IMR-90 (cell line): ENCODE measurements around the gene PGA3. TPM values are rescaled to one million over a fixed set of nuclear protein-coding genes. Genes with fewer than 3 reads are reported as not detected.
"Not testable (repeated sequence)": the region's sequence is repeated elsewhere in the genome, so short reads cannot be mapped to it uniquely, and the experiment has no call there.

ENCODE experiments used
- ATAC-seq: fragments of 200-7000 bp; cut with Tn5 transposase; 2 replicates; pipeline ENCODE4 v1.9.1; 2020; ENCODE audit warnings: low read depth, mild to moderate bottlenecking, moderate library complexity
- BruUV-seq: library from RNA; stranded (reverse); fragments of 400-500 nt; replicated peaks from 2 replicates; lab custom pipeline; 2021; lab: Mats Ljungman, UMichigan
- CTCF ChIA-PET: fragments of 300-600 bp; formaldehyde crosslinking; extraction: SDS; loops from one replicate; lab custom pipeline; 2021; ENCODE audit warnings: antibody characterized with exemption; lab: Yijun Ruan, JAX
- POLR2A ChIA-PET: fragments of 300-600 bp; sonication (Branson Sonifier 250); formaldehyde crosslinking; loops from one replicate; lab custom pipeline; 2022; ENCODE audit warnings: antibody characterized with exemption; ENCODE audit not compliant: unreplicated experiment; lab: Charles Lee
- DNase-seq: peaks from one replicate; pipeline ENCODE4 v3.0.0; 2013
- H2AFZ ChIP-seq: replicated peaks from 2 replicates; pipeline ENCODE3; 2013; ENCODE audit warnings: low read length, mild to moderate bottlenecking; ENCODE audit not compliant: poor library complexity
- H2AK5ac ChIP-seq: 2 replicates; pipeline ENCODE4 v1.6.1; 2013; ENCODE audit warnings: low read depth, low read length, inconsistent platforms
- H2AK9ac ChIP-seq: replicated peaks from 2 replicates; pipeline ENCODE3; 2013; ENCODE audit warnings: mild to moderate bottlenecking, low read depth, low read length, moderate library complexity; ENCODE audit not compliant: poor library complexity
- H2BK120ac ChIP-seq: 2 replicates; pipeline ENCODE4 v1.6.1; 2013; ENCODE audit warnings: low read depth, low read length, inconsistent platforms
- H2BK15ac ChIP-seq: 3 replicates; pipeline ENCODE4 v1.6.1; 2013; ENCODE audit warnings: low read depth, low read length, inconsistent platforms
- H2BK20ac ChIP-seq: 2 replicates; pipeline ENCODE4 v1.6.1; 2013; ENCODE audit warnings: low read depth, mild to moderate bottlenecking, inconsistent platforms, low read length, moderate library complexity
- H2BK5ac ChIP-seq: 2 replicates; pipeline ENCODE4 v1.6.1; 2013; ENCODE audit warnings: mild to moderate bottlenecking, low read depth, low read length, inconsistent platforms; ENCODE audit not compliant: poor library complexity, severe bottlenecking
- H3K14ac ChIP-seq: replicated peaks from 2 replicates; pipeline ENCODE4 v1.6.1; 2013; ENCODE audit warnings: low read depth, low read length, inconsistent platforms
- H3K18ac ChIP-seq: 2 replicates; pipeline ENCODE4 v1.6.1; 2013; ENCODE audit warnings: low read depth, low read length, control low read depth
- H3K23ac ChIP-seq: 2 replicates; pipeline ENCODE4 v1.6.1; 2013; ENCODE audit warnings: low read depth, low read length, inconsistent platforms
- H3K27ac ChIP-seq: 2 replicates; pipeline ENCODE4 v1.5.1; 2013; ENCODE audit warnings: mild to moderate bottlenecking, control low read depth, low read length; ENCODE audit not compliant: insufficient read depth
- H3K27me3 ChIP-seq: 2 replicates; pipeline ENCODE4 v1.6.1; 2013; ENCODE audit warnings: low read length; ENCODE audit not compliant: control insufficient read depth, insufficient read depth
- H3K36me3 ChIP-seq: 2 replicates; pipeline ENCODE4 v1.6.1; 2013; ENCODE audit warnings: low read length, mixed read lengths; ENCODE audit not compliant: control insufficient read depth, insufficient read depth
- H3K4ac ChIP-seq: 2 replicates; pipeline ENCODE4 v1.6.1; 2013; ENCODE audit warnings: low read depth, low read length, inconsistent platforms
- H3K4me1 ChIP-seq: 2 replicates; pipeline ENCODE4 v1.6.1; 2013; ENCODE audit warnings: low read length, mixed read lengths; ENCODE audit not compliant: control insufficient read depth, insufficient read depth
- H3K4me2 ChIP-seq: 2 replicates; pipeline ENCODE4 v1.6.1; 2013; ENCODE audit warnings: low read depth, mild to moderate bottlenecking, control low read depth, low read length, moderate library complexity
- H3K4me3 ChIP-seq: 2 replicates; pipeline ENCODE4 v1.5.1; 2013; ENCODE audit warnings: low read depth, mild to moderate bottlenecking, control low read depth, low read length, moderate library complexity; ENCODE audit not compliant: insufficient read depth
- H3K56ac ChIP-seq: 2 replicates; pipeline ENCODE4 v1.6.1; 2013; ENCODE audit warnings: low read length, inconsistent platforms; ENCODE audit not compliant: insufficient read depth; ENCODE audit errors: extremely low read depth
- H3K79me1 ChIP-seq, 2 experiments: 2 replicates each; pipeline ENCODE4 v1.6.1; 2013; ENCODE audit warnings: low read length in 2 of 2, inconsistent platforms in 1 of 2, low read depth in 1 of 2
- H3K9ac ChIP-seq: 2 replicates; pipeline ENCODE4 v1.6.1; 2013; ENCODE audit warnings: low read depth, low read length, control low read depth
- H3K9me1 ChIP-seq: 2 replicates; pipeline ENCODE4 v1.6.1; 2013; ENCODE audit warnings: low read length, inconsistent platforms; ENCODE audit not compliant: insufficient read depth
- H3K9me3 ChIP-seq: 2 replicates; pipeline ENCODE4 v1.6.1; 2013; ENCODE audit warnings: low read length; ENCODE audit not compliant: control insufficient read depth, insufficient read depth
- H4K20me1 ChIP-seq: 2 replicates; pipeline ENCODE4 v1.6.1; 2013; ENCODE audit warnings: low read length, inconsistent platforms; ENCODE audit not compliant: insufficient read depth
- H4K5ac ChIP-seq: 2 replicates; pipeline ENCODE4 v1.6.1; 2013; ENCODE audit warnings: mild to moderate bottlenecking, low read depth, low read length, control low read depth
- H4K8ac ChIP-seq, 2 experiments: 2 replicates each; pipeline ENCODE4 v1.6.1; 2013; ENCODE audit warnings: low read depth in 2 of 2, low read length in 2 of 2, control low read depth in 1 of 2, inconsistent platforms in 1 of 2
- H4K91ac ChIP-seq: 2 replicates; pipeline ENCODE4 v1.6.1; 2013; ENCODE audit warnings: low read depth, low read length, inconsistent platforms; ENCODE audit not compliant: insufficient read depth
- WGBS, 2 experiments: methylation state at CpG; one replicate each; pipeline versions ENCODE4 v1.1.5 to v1.1.7; 2013; ENCODE audit warnings: missing lambda C conversion rate in 2 of 2; ENCODE audit not compliant: insufficient read length in 1 of 2; ENCODE audit errors: extremely low coverage in 2 of 2; 5-methylcytosine and 5-hydroxymethylcytosine counted together
- dilution Hi-C: fragments of 300-500 bp; cut with HindIII; formaldehyde crosslinking; loops from one replicate; pipeline ENCODE4 v1.14.3; 2018; ENCODE audit warnings: low sequenced_read_pairs; ENCODE audit not compliant: unreplicated experiment
- in situ Hi-C: fragments of 300-500 bp; cut with MboI; formaldehyde crosslinking; loops from 3 replicates; pipeline ENCODE4 v1.14.3; 2019; ENCODE audit warnings: low sequenced_read_pairs, inconsistent platforms, mixed read lengths
- intact Hi-C: fragments of 100-400 bp; cut with micrococcal nuclease; formaldehyde crosslinking; loops from 2 replicates; pipeline ENCODE4 v1.10.0; 2022
- polyA plus RNA-seq, 3 experiments: library from polyadenylated mRNA; depleted of rRNA; stranded (reverse); fragments of >200 nt; gene quantifications; 2 replicates each; pipeline ENCODE4 v1.2.3, GENCODE V29; 2012; ENCODE audit warnings: low replicate concordance in 1 of 3
- total RNA-seq: library from RNA; depleted of rRNA; stranded (reverse); fragments of >200 nt; gene quantifications from 2 replicates; pipeline ENCODE4 v1.2.3, GENCODE V29; 2012

Gene PGA3
- total and polyA plus RNA-seq, 2 of the 4 experiments (the other 2 are of a cell fraction): 0.18 TPM; not detected in 1

- H3K18ac ChIP-seq, ATAC-seq, H3K4me1 ChIP-seq, intact Hi-C loops, H3K9me1 ChIP-seq, dilution Hi-C loops, H3K9ac ChIP-seq, H4K8ac ChIP-seq, H3K79me1 ChIP-seq, BruUV-seq, H4K5ac ChIP-seq, POLR2A ChIA-PET, H4K91ac ChIP-seq, H3K36me3 ChIP-seq, in situ Hi-C loops, H2AK5ac ChIP-seq, H2AFZ ChIP-seq, H3K4ac ChIP-seq, H2AK9ac ChIP-seq, H2BK120ac ChIP-seq, H3K4me3 ChIP-seq, H3K56ac ChIP-seq, H3K23ac ChIP-seq, H4K20me1 ChIP-seq, H3K9me3 ChIP-seq, H3K4me2 ChIP-seq, H3K27ac ChIP-seq, H2BK20ac ChIP-seq, H2BK5ac ChIP-seq, CTCF ChIA-PET, DNase-seq, H3K14ac ChIP-seq, H2BK15ac ChIP-seq: not testable (repeated sequence)
- no CpG with 5 or more reads among the region's 5 CpGs for WGBS, 2 experiments
- H3K27me3 ChIP-seq: peaks cover 12% of the 10 kb centered on the region; the same call in 1 of the 2 replicates
These were observed 558 bp downstream of the PGA3 start for GRCh38 chr11:61203873-61204272.

DNA sequence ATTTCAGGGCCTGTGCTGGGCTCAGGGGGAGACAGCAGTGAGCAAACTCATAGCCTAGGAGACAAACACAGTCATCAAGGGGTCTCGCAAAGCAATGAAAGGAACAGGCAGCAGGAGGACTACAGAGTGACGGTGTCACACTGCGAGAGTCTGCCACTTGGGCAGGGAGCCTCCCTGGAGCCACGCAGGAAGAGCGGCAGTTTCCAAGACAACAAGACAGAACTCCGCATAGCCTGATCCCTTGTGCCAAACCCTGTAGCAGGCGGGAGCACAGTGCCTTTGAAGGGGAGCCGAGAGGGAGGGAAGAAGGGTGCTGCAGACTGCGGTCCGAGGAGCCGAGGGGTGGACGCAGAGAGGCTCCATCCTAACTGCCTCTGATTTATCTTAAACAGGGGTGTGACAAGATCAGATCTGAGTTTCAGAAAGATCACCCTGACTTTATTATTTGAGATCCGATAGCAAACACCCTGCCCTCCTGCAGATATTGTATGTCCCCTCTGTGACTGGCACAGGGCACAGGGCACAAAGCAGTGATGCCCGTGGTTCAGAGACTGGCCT lies 1.3 kb downstream of the PGA3 start:
- H3K56ac ChIP-seq, BruUV-seq, DNase-seq, CTCF ChIA-PET, H3K4me2 ChIP-seq, POLR2A ChIA-PET, H2BK15ac ChIP-seq, H3K79me1 ChIP-seq, H3K9me3 ChIP-seq, H3K4me1 ChIP-seq, H2AK5ac ChIP-seq, dilution Hi-C loops, H3K14ac ChIP-seq, ATAC-seq, H2AFZ ChIP-seq, H2BK120ac ChIP-seq, H4K20me1 ChIP-seq, H2BK5ac ChIP-seq, H2AK9ac ChIP-seq, H3K9ac ChIP-seq, intact Hi-C loops, H4K91ac ChIP-seq, H3K9me1 ChIP-seq, H3K18ac ChIP-seq, H2BK20ac ChIP-seq, H3K23ac ChIP-seq, H4K5ac ChIP-seq, H3K27ac ChIP-seq, H3K4me3 ChIP-seq, H3K36me3 ChIP-seq, in situ Hi-C loops, H4K8ac ChIP-seq, H3K4ac ChIP-seq: not testable (repeated sequence)
- H3K27me3 ChIP-seq: peaks cover 12% of the 10 kb centered on the region; the same call in 1 of the 2 replicates
- WGBS, 2 experiments: 24% methylated on average over 5 of the region's 14 CpGs; no CpG with 5 or more reads in 1 of the 2 experiments
